Panc1 (cell line): ENCODE results near the gene B4GALT5. TPM values are rescaled to one million over a fixed set of nuclear protein-coding genes. Genes with fewer than 3 reads are reported as not detected.

Experiments used
- ATAC-seq: fragments of 200-7000 bp; cut with Tn5 transposase; 2 replicates; pipeline ENCODE4 v1.9.1; 2020; ENCODE audit warnings: mild to moderate bottlenecking, moderate library complexity
- BruUV-seq: library from RNA; stranded (reverse); fragments of 400-500 nt; replicated peaks from 2 replicates; lab custom pipeline; 2021; lab: Mats Ljungman, UMichigan
- CTCF ChIA-PET: fragments of 300-600 bp; sonication (Branson Sonifier 250); formaldehyde crosslinking; loops from one replicate; lab custom pipeline; 2022; ENCODE audit warnings: antibody characterized with exemption; lab: Charles Lee
- POLR2A ChIA-PET: fragments of 300-600 bp; sonication (Branson Sonifier 250); formaldehyde crosslinking; loops from one replicate; lab custom pipeline; 2022; ENCODE audit warnings: antibody characterized with exemption; lab: Charles Lee
- DNase-seq: peaks from one replicate; pipeline ENCODE4 v3.0.0-alpha.2; 2010; ENCODE audit warnings: low read depth, low spot score
- H3K27ac ChIP-seq: 2 replicates; pipeline ENCODE4 v1.5.1; 2011; ENCODE audit warnings: mild to moderate bottlenecking, low read length, inconsistent platforms
- H3K27me3 ChIP-seq: fragments of 200-500 bp; sonication (Bioruptor generic); 2 replicates; pipeline ENCODE4 v1.6.0; 2014; ENCODE audit warnings: low read length, inconsistent platforms; ENCODE audit not compliant: control insufficient read depth, insufficient read depth
- H3K36me3 ChIP-seq: fragments of 200-500 bp; sonication (Bioruptor generic); 2 replicates; pipeline ENCODE4 v1.5.1; 2014; ENCODE audit warnings: inconsistent platforms, mild to moderate bottlenecking, low read length, moderate library complexity; ENCODE audit not compliant: control insufficient read depth, insufficient read depth
- H3K4me1 ChIP-seq: 2 replicates; pipeline ENCODE4 v1.5.1; 2011; ENCODE audit warnings: inconsistent platforms, mild to moderate bottlenecking, low read length, moderate library complexity; ENCODE audit not compliant: control insufficient read depth, insufficient read depth
- H3K4me3 ChIP-seq, 2 experiments: 2 replicates each; pipeline ENCODE4 v1.5.1; 2011 to 2012; ENCODE audit warnings: low read depth in 2 of 2, low read length in 2 of 2, mild to moderate bottlenecking in 2 of 2, inconsistent platforms in 1 of 2, moderate library complexity in 1 of 2
- H3K9me3 ChIP-seq: fragments of 200-500 bp; sonication (Bioruptor generic); 2 replicates; pipeline ENCODE4 v1.5.1; 2014; ENCODE audit warnings: low read depth, mild to moderate bottlenecking, inconsistent platforms, low read length, moderate library complexity; ENCODE audit not compliant: control insufficient read depth, insufficient read depth
- POLR2AphosphoS5 ChIP-seq: IDR thresholded peaks from 2 replicates; pipeline ENCODE4 v1.6.1; 2012; ENCODE audit warnings: mild to moderate bottlenecking, low read depth, low read length, moderate library complexity
- REST ChIP-seq, 2 experiments: IDR thresholded peaks; 2 replicates each; pipeline ENCODE4 v1.6.1; 2011 to 2012; ENCODE audit warnings: low read depth in 2 of 2, control low read depth in 1 of 2, low read length in 1 of 2, mild to moderate bottlenecking in 1 of 2, moderate library complexity in 1 of 2; ENCODE audit not compliant: insufficient read depth in 1 of 2
- SIN3A ChIP-seq: IDR thresholded peaks from 2 replicates; pipeline ENCODE4 v1.6.1; 2012; ENCODE audit warnings: low read depth, mild to moderate bottlenecking, low read length, moderate library complexity, borderline replicate concordance; ENCODE audit not compliant: insufficient read depth
- TCF7L2 ChIP-seq: IDR thresholded peaks from 2 replicates; pipeline ENCODE4 v1.6.1; 2011; ENCODE audit warnings: mild to moderate bottlenecking, low read depth, low read length, inconsistent platforms
- in situ Hi-C: cut with HindIII; loops from 2 replicates; pipeline ENCODE4 v1.10.0; 2016; ENCODE audit warnings: low sequenced_read_pairs, low pct_unique_long_range_greater_than_20kb
- intact Hi-C: fragments of 100-400 bp; cut with micrococcal nuclease; formaldehyde crosslinking; loops from one replicate; pipeline ENCODE4 v1.10.0; 2022; ENCODE audit not compliant: unreplicated experiment
- total RNA-seq: library from RNA; stranded (reverse); gene quantifications from one replicate; pipeline ENCODE4 v1.2.1, GENCODE V29; 2021; ENCODE audit not compliant: unreplicated experiment
- TF ChIP-seq, protein P1 (sequence below): fragments of 450-650 bp; IDR thresholded peaks from 2 replicates; pipeline ENCODE4 v1.5.1; 2017; ENCODE audit warnings: mild to moderate bottlenecking

B4GALT5 gene
- total RNA-seq, 1 experiment from 2014 or later, result 40.0 TPM

- Histone ChIP-seq H3K9me3 (no peaks in the 10 kb centered on the region), H3K27me3 (no peaks in the 10 kb centered on the region), H3K27ac (no peak overlapping the region), H3K4me3 (no peak overlapping the region), H3K4me1 (peaks cover 3% of the 10 kb centered on the region; the same call in 1 of the 2 replicates), H3K36me3 (peaks cover 28% of the 10 kb centered on the region)
- POLR2A ChIA-PET, result no interaction called here
- BruUV-seq, result no TSS peak
- CTCF ChIA-PET, result no interaction called here
- TF ChIP-seq, protein P1, sequence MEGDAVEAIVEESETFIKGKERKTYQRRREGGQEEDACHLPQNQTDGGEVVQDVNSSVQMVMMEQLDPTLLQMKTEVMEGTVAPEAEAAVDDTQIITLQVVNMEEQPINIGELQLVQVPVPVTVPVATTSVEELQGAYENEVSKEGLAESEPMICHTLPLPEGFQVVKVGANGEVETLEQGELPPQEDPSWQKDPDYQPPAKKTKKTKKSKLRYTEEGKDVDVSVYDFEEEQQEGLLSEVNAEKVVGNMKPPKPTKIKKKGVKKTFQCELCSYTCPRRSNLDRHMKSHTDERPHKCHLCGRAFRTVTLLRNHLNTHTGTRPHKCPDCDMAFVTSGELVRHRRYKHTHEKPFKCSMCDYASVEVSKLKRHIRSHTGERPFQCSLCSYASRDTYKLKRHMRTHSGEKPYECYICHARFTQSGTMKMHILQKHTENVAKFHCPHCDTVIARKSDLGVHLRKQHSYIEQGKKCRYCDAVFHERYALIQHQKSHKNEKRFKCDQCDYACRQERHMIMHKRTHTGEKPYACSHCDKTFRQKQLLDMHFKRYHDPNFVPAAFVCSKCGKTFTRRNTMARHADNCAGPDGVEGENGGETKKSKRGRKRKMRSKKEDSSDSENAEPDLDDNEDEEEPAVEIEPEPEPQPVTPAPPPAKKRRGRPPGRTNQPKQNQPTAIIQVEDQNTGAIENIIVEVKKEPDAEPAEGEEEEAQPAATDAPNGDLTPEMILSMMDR, result no peak
- no peak for TF ChIP-seq POLR2AphosphoS5
- no peak for TF ChIP-seq REST (IDR thresholded peaks at IDR 0.05; ENCODE audit: insufficient read depth in 1 of 2, low read depth in 2 of 2, low read length in 1 of 2)
- TF ChIP-seq TCF7L2, result no peak
- no peak for TF ChIP-seq SIN3A
- ATAC-seq (no peak), DNase-seq (no peak)
- in situ Hi-C loops, result no loop called here
- intact Hi-C loops, result no loop called here
These were observed 64.0 kb downstream of the B4GALT5 start for GRCh38 chr20:49649672-49650071.

DNA sequence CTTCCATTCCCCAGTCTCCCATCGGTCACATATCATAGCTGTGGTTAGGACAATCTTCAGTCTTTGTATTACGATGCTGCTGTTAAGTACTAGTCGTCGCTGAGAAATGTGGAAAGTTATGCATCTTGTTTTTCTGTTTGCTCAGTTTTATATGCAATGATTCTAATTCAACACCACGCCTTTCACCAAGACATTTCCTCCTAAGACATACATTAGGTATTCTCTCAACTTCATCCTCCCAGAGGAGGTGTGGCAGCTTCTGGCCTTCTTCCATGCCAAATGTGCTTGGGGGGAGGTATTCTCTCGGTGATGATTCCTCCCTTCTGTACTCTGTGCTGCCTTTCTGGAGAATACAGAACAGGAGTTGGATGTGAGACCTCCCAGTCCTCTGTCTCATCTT lies 66.1 kb downstream of the B4GALT5 start:
- intact Hi-C loops (no loop called here), in situ Hi-C loops (no loop called here)
- TF ChIP-seq POLR2AphosphoS5 (no peak), REST (IDR thresholded peaks at IDR 0.05; ENCODE audit: insufficient read depth in 1 of 2, low read depth in 2 of 2, low read length in 1 of 2) (no peak), TCF7L2 (no peak), SIN3A (no peak)
- TF ChIP-seq, protein P1, result no peak
- DNase-seq (no peak), ATAC-seq (no peak)
- ChIA-PET CTCF (no interaction called here), POLR2A (interaction anchor here (0.5 kb wide), 1 partner anchor 460 kb away, joined by 7 read pairs; the partner anchor contains the start of gene STAU1)
- Histone ChIP-seq H3K4me3 (no peak overlapping the region), H3K36me3 (peaks cover 27% of the 10 kb centered on the region), H3K27ac (no peak overlapping the region), H3K4me1 (peaks cover 3% of the 10 kb centered on the region), H3K9me3 (no peaks in the 10 kb centered on the region), H3K27me3 (no peaks in the 10 kb centered on the region)
- BruUV-seq, result TSS peak; percentile 49
